GM23338 (cell line): ENCODE measurements around the gene BTBD9. TPM values are rescaled to one million over a fixed set of nuclear protein-coding genes. Genes with fewer than 3 reads are reported as not detected.

Source experiments
- ATAC-seq: fragments of 200-7000 bp; cut with Tn5 transposase; 3 replicates; pipeline ENCODE4 v1.9.1; 2020
- DNase-seq: peaks from one replicate; pipeline ENCODE4 v3.0.0-alpha.2; 2015; ENCODE audit warnings: low spot score
- H2AFZ ChIP-seq: fragments of 200-600 bp; sonication (generic); 2 replicates; pipeline ENCODE4 v1.8.0; 2016; ENCODE audit warnings: antibody characterized with exemption, mild to moderate bottlenecking, moderate library complexity
- H3F3A ChIP-seq: fragments of 200-600 bp; sonication (generic); replicated peaks from 2 replicates; pipeline ENCODE4 v1.8.0; 2017; ENCODE audit warnings: antibody characterized with exemption, mixed run types, low read depth
- H3K27ac ChIP-seq: fragments of 200-600 bp; sonication (generic); 2 replicates; pipeline ENCODE4 v1.6.1; 2016; ENCODE audit warnings: low read depth
- H3K27me3 ChIP-seq: fragments of 200-600 bp; sonication (generic); 2 replicates; pipeline ENCODE4 v1.8.0; 2016; ENCODE audit warnings: mild to moderate bottlenecking, mixed run types, moderate library complexity; ENCODE audit not compliant: insufficient read depth
- H3K36me3 ChIP-seq: fragments of 200-600 bp; sonication (generic); 2 replicates; pipeline ENCODE4 v1.8.0; 2016; ENCODE audit warnings: mild to moderate bottlenecking; ENCODE audit not compliant: insufficient read depth
- H3K4me1 ChIP-seq: fragments of 200-600 bp; sonication (generic); 2 replicates; pipeline ENCODE4 v1.8.0; 2016; ENCODE audit warnings: mild to moderate bottlenecking, moderate library complexity; ENCODE audit not compliant: insufficient read depth
- H3K4me2 ChIP-seq: fragments of 200-600 bp; sonication (generic); 2 replicates; pipeline ENCODE4 v1.7.1; 2017; ENCODE audit warnings: mixed run types
- H3K4me3 ChIP-seq: fragments of 200-600 bp; sonication (generic); 2 replicates; pipeline ENCODE4 v1.6.1; 2016; ENCODE audit warnings: mixed run types
- H3K79me2 ChIP-seq: fragments of 200-600 bp; sonication (generic); replicated peaks from 2 replicates; pipeline ENCODE4 v1.8.0; 2017; ENCODE audit warnings: mild to moderate bottlenecking; ENCODE audit not compliant: insufficient read depth
- H3K9me2 ChIP-seq: fragments of 200-600 bp; sonication (generic); 2 replicates; pipeline ENCODE4 v1.8.0; 2017; ENCODE audit not compliant: insufficient read depth
- H4K20me1 ChIP-seq: fragments of 200-600 bp; sonication (generic); replicated peaks from 2 replicates; pipeline ENCODE4 v1.8.0; 2017; ENCODE audit warnings: mild to moderate bottlenecking; ENCODE audit not compliant: insufficient read depth
- H3K27ac Mint-ChIP-seq: 2 replicates; pipeline ENCODE4 v1.8.0; 2020; ENCODE audit warnings: inconsistent platforms, mild to moderate bottlenecking, moderate library complexity, mixed read lengths
- H3K27me3 Mint-ChIP-seq: 3 replicates; pipeline ENCODE4 v1.8.0; 2022; ENCODE audit warnings: low read depth, mild to moderate bottlenecking, moderate library complexity, mixed read lengths, inconsistent platforms; ENCODE audit not compliant: insufficient read depth, poor library complexity
- H3K36me3 Mint-ChIP-seq: 3 replicates; pipeline ENCODE4 v1.8.0; 2021; ENCODE audit warnings: low read depth, mild to moderate bottlenecking, inconsistent platforms, moderate library complexity, mixed read lengths
- H3K4me1 Mint-ChIP-seq: 3 replicates; pipeline ENCODE4 v1.8.0; 2020; ENCODE audit warnings: mild to moderate bottlenecking, inconsistent platforms, mixed read lengths
- H3K4me3 Mint-ChIP-seq: 3 replicates; pipeline ENCODE4 v1.8.0; 2021; ENCODE audit warnings: moderate library complexity, mild to moderate bottlenecking, inconsistent platforms, mixed read lengths
- H3K9me3 Mint-ChIP-seq: 3 replicates; pipeline ENCODE4 v1.8.0; 2020; ENCODE audit warnings: moderate library complexity, mild to moderate bottlenecking, inconsistent platforms, mixed read lengths
- ETS1 ChIP-seq: IDR thresholded peaks from 2 replicates; pipeline ENCODE4 v1.6.1; 2016; ENCODE audit warnings: antibody characterized with exemption
- EZH2 ChIP-seq: fragments of 200-600 bp; sonication (generic); IDR thresholded peaks from one replicate; pipeline ENCODE4 v1.8.0; 2017; ENCODE audit warnings: antibody characterized with exemption, mild to moderate bottlenecking, low read depth; ENCODE audit not compliant: unreplicated experiment
- EZH2phosphoT487 ChIP-seq: fragments of 200-600 bp; sonication (generic); IDR thresholded peaks from one replicate; pipeline ENCODE4 v1.8.1; 2018; ENCODE audit warnings: antibody characterized with exemption; ENCODE audit not compliant: unreplicated experiment
- NANOG ChIP-seq: IDR thresholded peaks from 2 replicates; pipeline ENCODE4 v1.6.1; 2016; ENCODE audit warnings: antibody characterized with exemption, borderline replicate concordance
- POLR2AphosphoS5 ChIP-seq: IDR thresholded peaks from 2 replicates; pipeline ENCODE4 v1.6.1; 2016; ENCODE audit warnings: antibody characterized with exemption, low read depth
- REST ChIP-seq: IDR thresholded peaks from one replicate; pipeline ENCODE4 v1.6.1; 2018; ENCODE audit warnings: antibody characterized with exemption; ENCODE audit not compliant: unreplicated experiment
- ZNF331 ChIP-seq: fragments of 250-450 bp; sonication (Bioruptor Pico); IDR thresholded peaks from 2 replicates; pipeline ENCODE4 v1.5.0; 2020; ENCODE audit warnings: low read depth, mild to moderate bottlenecking, moderate library complexity
- ZNF462 ChIP-seq: fragments of 250-450 bp; sonication (Bioruptor Pico); IDR thresholded peaks from 2 replicates; pipeline ENCODE4 v1.5.0; 2020; ENCODE audit warnings: mild to moderate bottlenecking, moderate library complexity
- polyA plus RNA-seq: library from polyadenylated mRNA; unstranded; fragments of >200 nt; fragmentation: Nextera tagmentation; extraction: Ambion mirVana; gene quantifications from 2 replicates; pipeline ENCODE4 v1.2.1, GENCODE V29; 2016
- total RNA-seq: library from RNA; depleted of rRNA; stranded (reverse); fragments of >200 nt; shearing (Covaris generic); gene quantifications from 2 replicates; pipeline ENCODE4 v1.2.3, GENCODE V29; 2014

BTBD9 gene
- total and polyA plus RNA-seq, 2 experiments from 2014 or later = 4.2 to 5.3 TPM

- H3K36me3 Mint-ChIP-seq = 0 out of 3 replicates have a peak, but pooled peaks cover 4% of the 10 kb centered on the region
These were observed 10.6 kb upstream of the BTBD9 start for GRCh38 chr6:38650207-38650752.

More at GRCh38 chr6:38650207-38650752, 10.6 kb upstream of the BTBD9 start:
- H3K27me3 ChIP-seq = no peaks in the 10 kb centered on the region
- TF ChIP-seq REST (no peak), POLR2AphosphoS5 (no peak), EZH2 (no peak), ETS1 (no peak), ZNF331 (CRISPR knock-in tag) (no peak), NANOG (no peak), EZH2phosphoT487 (no peak), ZNF462 (CRISPR knock-in tag) (no peak)
- H3K4me1 ChIP-seq = no peaks in the 10 kb centered on the region; the same call in 1 of the 2 replicates
- DNase-seq = no peak
- no peak overlapping the region for H2AFZ ChIP-seq
- H4K20me1 ChIP-seq = no peaks in the 10 kb centered on the region
- H3K27me3 Mint-ChIP-seq = no peaks in the 10 kb centered on the region
- no peak overlapping the region for H3K27ac Mint-ChIP-seq
- H3K4me3 ChIP-seq = no peak overlapping the region
- H3K4me1 Mint-ChIP-seq = peaks cover 5% of the 10 kb centered on the region; the same call in 2 of the 3 replicates
- no peaks in the 10 kb centered on the region for H3K79me2 ChIP-seq
- no peaks in the 10 kb centered on the region for H3K36me3 ChIP-seq
- H3K4me3 Mint-ChIP-seq = no peak overlapping the region
- H3F3A ChIP-seq = no peaks in the 10 kb centered on the region
- no peak overlapping the region for H3K4me2 ChIP-seq
- H3K9me2 ChIP-seq = no peaks in the 10 kb centered on the region
- no peak overlapping the region for H3K27ac ChIP-seq
- no peaks in the 10 kb centered on the region for H3K9me3 Mint-ChIP-seq
- no peak for ATAC-seq
